ENCODE measurements around the gene FAT3.

FAT3 gene

DNA sequence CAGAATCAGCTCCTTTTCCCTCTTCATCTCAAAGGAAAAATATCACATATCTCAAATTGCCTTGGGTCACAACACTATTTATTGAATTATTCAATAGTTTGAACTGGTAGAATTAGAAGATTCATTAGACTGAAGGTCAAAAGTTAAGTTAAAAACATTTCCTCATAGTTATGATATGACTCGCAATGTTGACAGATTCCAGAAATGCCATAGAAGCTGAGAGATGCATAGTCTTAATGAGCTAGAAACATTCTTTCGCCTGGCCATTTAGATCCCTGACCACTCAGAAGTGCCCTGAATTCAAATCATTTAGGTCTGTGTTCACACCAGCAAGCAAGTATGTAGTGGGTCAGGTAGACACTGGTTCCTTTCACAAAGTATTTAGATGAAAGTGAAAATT, 44.4 kb downstream of the FAT3 start:
- TF ChIP-seq, protein P1, sequence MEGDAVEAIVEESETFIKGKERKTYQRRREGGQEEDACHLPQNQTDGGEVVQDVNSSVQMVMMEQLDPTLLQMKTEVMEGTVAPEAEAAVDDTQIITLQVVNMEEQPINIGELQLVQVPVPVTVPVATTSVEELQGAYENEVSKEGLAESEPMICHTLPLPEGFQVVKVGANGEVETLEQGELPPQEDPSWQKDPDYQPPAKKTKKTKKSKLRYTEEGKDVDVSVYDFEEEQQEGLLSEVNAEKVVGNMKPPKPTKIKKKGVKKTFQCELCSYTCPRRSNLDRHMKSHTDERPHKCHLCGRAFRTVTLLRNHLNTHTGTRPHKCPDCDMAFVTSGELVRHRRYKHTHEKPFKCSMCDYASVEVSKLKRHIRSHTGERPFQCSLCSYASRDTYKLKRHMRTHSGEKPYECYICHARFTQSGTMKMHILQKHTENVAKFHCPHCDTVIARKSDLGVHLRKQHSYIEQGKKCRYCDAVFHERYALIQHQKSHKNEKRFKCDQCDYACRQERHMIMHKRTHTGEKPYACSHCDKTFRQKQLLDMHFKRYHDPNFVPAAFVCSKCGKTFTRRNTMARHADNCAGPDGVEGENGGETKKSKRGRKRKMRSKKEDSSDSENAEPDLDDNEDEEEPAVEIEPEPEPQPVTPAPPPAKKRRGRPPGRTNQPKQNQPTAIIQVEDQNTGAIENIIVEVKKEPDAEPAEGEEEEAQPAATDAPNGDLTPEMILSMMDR (conservative IDR thresholded peaks at IDR 0.05; ENCODE audit: low read depth, low read length): no peak
- H4K20me1 ChIP-seq (ENCODE audit: insufficient read depth): no peaks in the 10 kb centered on the region
- H2AFZ ChIP-seq (ENCODE audit: low read depth): no peak overlapping the region
- no peaks in the 10 kb centered on the region for H3K36me3 ChIP-seq (ENCODE audit: insufficient read depth)
- H3K79me2 ChIP-seq (ENCODE audit: insufficient read depth, low read depth): no peaks in the 10 kb centered on the region
- no peak overlapping the region for H3K27ac ChIP-seq
- no peak overlapping the region for H3K4me2 ChIP-seq
- H3K9ac ChIP-seq: no peak overlapping the region
- H3K4me3 ChIP-seq (IDR thresholded peaks at IDR 0.05; ENCODE audit: insufficient read depth, low read depth, low read length): no peak overlapping the region
- no peaks in the 10 kb centered on the region for H3K27me3 ChIP-seq (ENCODE audit: insufficient read depth, low read depth)
- H3K4me1 ChIP-seq (ENCODE audit: low read depth, poor library complexity, severe bottlenecking): no peaks in the 10 kb centered on the region

DNA sequence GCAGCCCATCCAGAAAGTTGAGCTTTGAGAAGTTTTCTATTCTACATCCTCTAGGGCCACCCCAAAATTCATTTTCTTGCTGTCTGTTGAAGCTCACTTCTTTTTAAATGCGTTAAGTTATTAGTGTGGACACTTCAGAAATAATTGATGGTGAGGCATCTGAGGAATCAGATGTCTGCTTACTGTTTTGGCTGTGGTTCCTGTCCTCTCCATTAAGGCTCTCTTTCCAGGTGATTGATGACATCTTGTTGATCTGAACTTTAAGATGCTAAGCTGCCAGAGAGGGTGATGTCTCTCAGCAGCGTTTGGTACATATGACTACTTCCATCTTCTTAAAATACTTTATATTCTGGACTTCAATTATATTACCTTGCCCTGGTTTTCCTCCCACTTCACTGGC, 45.2 kb downstream of the FAT3 start:
- no peak overlapping the region for H3K9ac ChIP-seq
- no peak overlapping the region for H3K27ac ChIP-seq
- no peak overlapping the region for H2AFZ ChIP-seq (ENCODE audit: low read depth)
- no peaks in the 10 kb centered on the region for H3K79me2 ChIP-seq (ENCODE audit: insufficient read depth, low read depth)
- H3K27me3 ChIP-seq (ENCODE audit: insufficient read depth, low read depth): no peaks in the 10 kb centered on the region
- TF ChIP-seq, protein P1 (conservative IDR thresholded peaks at IDR 0.05; ENCODE audit: low read depth, low read length): no peak
- H3K36me3 ChIP-seq (ENCODE audit: insufficient read depth): no peaks in the 10 kb centered on the region
- no peaks in the 10 kb centered on the region for H4K20me1 ChIP-seq (ENCODE audit: insufficient read depth)
- H3K4me2 ChIP-seq: no peak overlapping the region
- no peak overlapping the region for H3K4me3 ChIP-seq (IDR thresholded peaks at IDR 0.05; ENCODE audit: insufficient read depth, low read depth, low read length)
- H3K4me1 ChIP-seq (ENCODE audit: low read depth, poor library complexity, severe bottlenecking): no peaks in the 10 kb centered on the region

DNA sequence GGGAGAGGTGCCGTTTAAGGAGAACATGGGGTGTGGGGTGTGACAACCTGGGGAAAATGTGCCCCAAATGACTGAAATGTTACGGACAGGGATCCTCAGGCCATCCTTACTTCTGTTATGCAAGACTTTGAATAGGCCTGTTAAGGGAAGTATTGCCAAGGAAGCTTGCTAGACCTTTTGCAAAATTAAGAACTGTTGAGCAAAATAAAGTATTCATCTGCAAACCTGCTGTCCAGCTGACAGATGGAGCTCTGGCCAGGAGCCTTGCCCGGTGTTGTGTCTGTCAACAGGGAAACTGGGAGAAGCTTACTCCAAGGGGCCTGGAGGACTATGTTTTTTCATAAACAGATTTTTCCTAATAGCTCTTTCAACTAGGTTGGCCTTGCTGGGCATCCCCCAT, 48.0 kb downstream of the FAT3 start:
- TF ChIP-seq, protein P1 (conservative IDR thresholded peaks at IDR 0.05; ENCODE audit: low read depth, low read length): no peak
- no peaks in the 10 kb centered on the region for H3K4me1 ChIP-seq (ENCODE audit: low read depth, poor library complexity, severe bottlenecking)

More for the DNA sequence above, 48.0 kb downstream of the FAT3 start:
- Histone ChIP-seq H3K27ac (no peak overlapping the region), H3K27me3 (ENCODE audit: insufficient read depth, low read depth) (no peaks in the 10 kb centered on the region), H2AFZ (ENCODE audit: low read depth) (no peak overlapping the region), H3K4me3 (IDR thresholded peaks at IDR 0.05; ENCODE audit: insufficient read depth, low read depth, low read length) (no peak overlapping the region), H3K9ac (no peak overlapping the region), H3K36me3 (ENCODE audit: insufficient read depth) (no peaks in the 10 kb centered on the region), H4K20me1 (ENCODE audit: insufficient read depth) (no peaks in the 10 kb centered on the region), H3K4me2 (no peak overlapping the region), H3K79me2 (ENCODE audit: insufficient read depth, low read depth) (no peaks in the 10 kb centered on the region)

All from KMS-11 (cell line).